ENCODE data around the gene ATG2B. TPM values are rescaled to one million over a fixed set of nuclear protein-coding genes. Genes with fewer than 3 reads are reported as not detected.

ATG2B gene
- total and polyA plus RNA-seq, 10 of the 15 experiments (the other 5 are each of a cell fraction or from before 2014, with no cell fraction given), result 0.84 to 15.4 (median 9.9) TPM

GRCh38 chr14:96268431-96269358 is 94.4 kb downstream of the ATG2B start:
- FAIRE-seq, result no peak

DNA sequence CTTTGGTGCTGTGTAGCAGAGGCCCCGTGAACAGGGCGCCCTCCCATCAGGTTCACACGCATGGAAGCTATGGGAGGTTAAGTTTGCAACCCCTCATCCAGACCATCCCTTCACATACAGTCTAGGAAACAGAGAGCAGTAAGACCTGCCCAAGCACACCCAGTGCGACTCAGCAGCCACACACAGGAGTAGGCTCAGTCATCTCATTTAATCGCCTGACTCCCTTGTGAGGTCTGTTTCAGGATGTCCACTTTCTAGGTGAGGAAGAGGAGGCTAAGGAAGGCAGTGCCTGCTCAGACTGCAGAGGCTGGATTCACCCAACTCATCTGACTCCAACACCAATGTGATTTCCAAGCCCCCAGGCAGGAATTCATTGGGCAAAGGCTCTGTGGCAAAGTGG is 95.2 kb downstream of the ATG2B start:
- peaks cover 0 to 1% of the 10 kb centered on the region in 2 experiments; a peak in 2 of 4 replicates for H3K27me3 ChIP-seq (replicated peaks in 1 of 2; ENCODE audit: control insufficient read depth in 2 of 2, insufficient read depth in 2 of 2, low read length in 1 of 2)
- H3K4me3 ChIP-seq, result no peak overlapping the region
- no TSS peak for BruUV-seq (replicated peaks)
- no peak for DNase-seq (ENCODE audit: low read depth, low spot score)
- RAD21 ChIA-PET (ENCODE audit: unreplicated experiment), result no interaction called here
- H3K27ac ChIP-seq (ENCODE audit: control insufficient read depth, insufficient read depth), result no peak overlapping the region
- H3K9me3 ChIP-seq (replicated peaks; ENCODE audit: control insufficient read depth, insufficient read depth, low read length), result no peaks in the 10 kb centered on the region
- CTCF ChIA-PET, result no interaction called here
- no peak for FAIRE-seq
- no peaks in the 10 kb centered on the region for H3K4me1 ChIP-seq (ENCODE audit: control insufficient read depth, insufficient read depth, low read length)
- no peaks in the 10 kb centered on the region for H3K36me3 ChIP-seq (ENCODE audit: control insufficient read depth in 2 of 2, insufficient read depth in 2 of 2, low read length in 1 of 2)
- SMC1A ChIA-PET (ENCODE audit: uncharacterized antibody, unreplicated experiment), result no interaction called here
- no peak overlapping the region for H2AFZ ChIP-seq (ENCODE audit: control insufficient read depth, low read depth, low read length)
- 69% methylated on average over 5 of the region's 5 CpGs for WGBS (ENCODE audit: insufficient coverage, insufficient replicate concordance, low lambda C conversion rate, missing lambda C conversion rate)
- H3K79me2 ChIP-seq (ENCODE audit: control insufficient read depth, insufficient read depth, low read length), result no peaks in the 10 kb centered on the region
- H3K4me2 ChIP-seq (ENCODE audit: control insufficient read depth, insufficient read depth), result no peak overlapping the region
- H3K9ac ChIP-seq (ENCODE audit: control insufficient read depth, insufficient read depth, low read length), result no peak overlapping the region
- POLR2A ChIA-PET, result no interaction called here
- no peaks in the 10 kb centered on the region for H4K20me1 ChIP-seq (ENCODE audit: control insufficient read depth, insufficient read depth)
- TF ChIP-seq NR2C1 (IDR thresholded peaks at IDR 0.05) (no peak), CBFB (IDR thresholded peaks at IDR 0.05; ENCODE audit: low read depth) (no peak), SREBF2 (IDR thresholded peaks at IDR 0.05; ENCODE audit: low read length) (no peak), SUPT20H (IDR thresholded peaks at IDR 0.05; ENCODE audit: borderline replicate concordance, control insufficient read depth, low read depth, low read length) (no peak), YY1 (IDR thresholded peaks at IDR 0.05; ENCODE audit: low read depth, low read length) (no peak), SUZ12 (IDR thresholded peaks at IDR 0.05; ENCODE audit: unreplicated experiment) (no peak), CHD2 (IDR thresholded peaks at IDR 0.05; ENCODE audit: borderline replicate concordance, low read depth, low read length) (no peak), ATF2 (IDR thresholded peaks at IDR 0.05; ENCODE audit: low read length) (no peak)
- TF ChIP-seq, protein P1, sequence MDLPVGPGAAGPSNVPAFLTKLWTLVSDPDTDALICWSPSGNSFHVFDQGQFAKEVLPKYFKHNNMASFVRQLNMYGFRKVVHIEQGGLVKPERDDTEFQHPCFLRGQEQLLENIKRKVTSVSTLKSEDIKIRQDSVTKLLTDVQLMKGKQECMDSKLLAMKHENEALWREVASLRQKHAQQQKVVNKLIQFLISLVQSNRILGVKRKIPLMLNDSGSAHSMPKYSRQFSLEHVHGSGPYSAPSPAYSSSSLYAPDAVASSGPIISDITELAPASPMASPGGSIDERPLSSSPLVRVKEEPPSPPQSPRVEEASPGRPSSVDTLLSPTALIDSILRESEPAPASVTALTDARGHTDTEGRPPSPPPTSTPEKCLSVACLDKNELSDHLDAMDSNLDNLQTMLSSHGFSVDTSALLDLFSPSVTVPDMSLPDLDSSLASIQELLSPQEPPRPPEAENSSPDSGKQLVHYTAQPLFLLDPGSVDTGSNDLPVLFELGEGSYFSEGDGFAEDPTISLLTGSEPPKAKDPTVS (IDR thresholded peaks at IDR 0.05; ENCODE audit: low read depth, low read length), result no peak
- intact Hi-C loops (cut with micrococcal nuclease; ENCODE audit: unreplicated experiment), result no loop called here
- no peak for ATAC-seq
- in situ Hi-C loops (cut with MboI), result no loop called here

More at GRCh38 chr14:96268431-96269358, 94.4 kb downstream of the ATG2B start:
- H3K27me3 ChIP-seq (replicated peaks in 1 of 2; ENCODE audit: control insufficient read depth in 2 of 2, insufficient read depth in 2 of 2, low read length in 1 of 2), result peaks cover 0 to 1% of the 10 kb centered on the region in 2 experiments; a peak in 2 of 4 replicates
- H4K20me1 ChIP-seq (ENCODE audit: control insufficient read depth, insufficient read depth), result no peaks in the 10 kb centered on the region
- no peaks in the 10 kb centered on the region for H3K79me2 ChIP-seq (ENCODE audit: control insufficient read depth, insufficient read depth, low read length)
- DNase-seq (ENCODE audit: low read depth, low spot score), result no peak
- no peaks in the 10 kb centered on the region for H3K36me3 ChIP-seq (ENCODE audit: control insufficient read depth in 2 of 2, insufficient read depth in 2 of 2, low read length in 1 of 2)
- RAD21 ChIA-PET (ENCODE audit: unreplicated experiment), result no interaction called here
- ATAC-seq, result no peak
- no peaks in the 10 kb centered on the region for H3K9me3 ChIP-seq (replicated peaks; ENCODE audit: control insufficient read depth, insufficient read depth, low read length)
- CTCF ChIA-PET, result interaction anchor here (0.6 kb wide), 1 partner anchor 163 kb away, joined by 3 read pairs; no protein-coding TSS in a partner anchor
- H3K4me1 ChIP-seq (ENCODE audit: control insufficient read depth, insufficient read depth, low read length), result no peaks in the 10 kb centered on the region
- no peak overlapping the region for H2AFZ ChIP-seq (ENCODE audit: control insufficient read depth, low read depth, low read length)
- H3K9ac ChIP-seq (ENCODE audit: control insufficient read depth, insufficient read depth, low read length), result no peak overlapping the region
- SMC1A ChIA-PET (ENCODE audit: uncharacterized antibody, unreplicated experiment), result no interaction called here
- BruUV-seq (replicated peaks), result no TSS peak
- no peak overlapping the region for H3K4me3 ChIP-seq
- intact Hi-C loops (cut with micrococcal nuclease; ENCODE audit: unreplicated experiment), result no loop called here
- H3K4me2 ChIP-seq (ENCODE audit: control insufficient read depth, insufficient read depth), result no peak overlapping the region
- H3K27ac ChIP-seq (ENCODE audit: control insufficient read depth, insufficient read depth), result no peak overlapping the region
- TF ChIP-seq RAD21 (IDR thresholded peaks at IDR 0.05; ENCODE audit: insufficient read depth, low read depth, low read length) (no peak), SRF (IDR thresholded peaks at IDR 0.05; ENCODE audit: low read depth in 2 of 2, low read length in 2 of 2) (no peak), MEF2B (IDR thresholded peaks at IDR 0.05; ENCODE audit: partially characterized antibody, poor library complexity, severe bottlenecking) (no peak), ASH2L (IDR thresholded peaks at IDR 0.05; ENCODE audit: borderline replicate concordance, low read depth) (no peak)
- POLR2A ChIA-PET, result no interaction called here
- 37% methylated on average over 20 of the region's 22 CpGs for WGBS (ENCODE audit: insufficient coverage, insufficient replicate concordance, low lambda C conversion rate, missing lambda C conversion rate)
- in situ Hi-C loops (cut with MboI), result no loop called here
